Karpas-422 (cell line): ENCODE results near the gene C11orf91. TPM values are rescaled to one million over a fixed set of nuclear protein-coding genes. Genes with fewer than 3 reads are reported as not detected.
"Not testable (repeated sequence)": the region's sequence is repeated elsewhere in the genome, so short reads cannot be mapped to it uniquely, and the experiment has no call there.

Experiments
- DNase-seq: peaks from one replicate; pipeline ENCODE4 v3.0.0-alpha.2; 2015
- H2AFZ ChIP-seq: fragments of 200-600 bp; sonication (generic); 2 replicates; pipeline ENCODE4 v1.6.1; 2014; ENCODE audit warnings: antibody characterized with exemption, low read length, mixed read lengths
- H3K27ac ChIP-seq: fragments of 200-600 bp; sonication (generic); 2 replicates; pipeline ENCODE4 v1.5.1; 2014; ENCODE audit warnings: mild to moderate bottlenecking, low read length, moderate library complexity
- H3K27me3 ChIP-seq: fragments of 200-600 bp; sonication (generic); 2 replicates; pipeline ENCODE4 v1.6.1; 2014; ENCODE audit warnings: low read length, mixed read lengths
- H3K36me3 ChIP-seq: fragments of 200-600 bp; sonication (generic); 2 replicates; pipeline ENCODE4 v1.6.1; 2014; ENCODE audit warnings: low read length, mixed read lengths; ENCODE audit not compliant: insufficient read depth
- H3K4me1 ChIP-seq: fragments of 200-600 bp; sonication (generic); 2 replicates; pipeline ENCODE4 v1.6.1; 2014; ENCODE audit warnings: mild to moderate bottlenecking, low read length, mixed read lengths
- H3K4me2 ChIP-seq: fragments of 200-600 bp; sonication (generic); 2 replicates; pipeline ENCODE4 v1.6.1; 2014; ENCODE audit warnings: low read length, low read depth, mild to moderate bottlenecking; ENCODE audit not compliant: poor library complexity, severe bottlenecking
- H3K4me3 ChIP-seq: fragments of 200-600 bp; sonication (generic); 2 replicates; pipeline ENCODE4 v1.5.1; 2014; ENCODE audit warnings: mild to moderate bottlenecking, antibody characterized with exemption, low read length, mixed read lengths
- H3K79me2 ChIP-seq: fragments of 200-600 bp; sonication (generic); 2 replicates; pipeline ENCODE4 v1.6.1; 2014; ENCODE audit warnings: mild to moderate bottlenecking, low read length, mixed read lengths
- H3K9ac ChIP-seq: fragments of 200-600 bp; sonication (generic); 2 replicates; pipeline ENCODE4 v1.6.0; 2014; ENCODE audit warnings: low read length
- H3K9me2 ChIP-seq: fragments of 200-600 bp; sonication (generic), shearing (Covaris generic); replicated peaks from 2 replicates; pipeline ENCODE4 v1.6.0; 2014; ENCODE audit warnings: mild to moderate bottlenecking, low read length, moderate library complexity; ENCODE audit not compliant: insufficient read depth
- H3K9me3 ChIP-seq: fragments of 300-700, 200-600 bp; sonication (generic); 2 replicates; pipeline ENCODE4 v1.6.1; 2014; ENCODE audit warnings: low read length, mixed read lengths
- H4K20me1 ChIP-seq: fragments of 200-600 bp; sonication (generic); 2 replicates; pipeline ENCODE4 v1.6.1; 2014; ENCODE audit warnings: mild to moderate bottlenecking, antibody characterized with exemption, low read length, low read depth; ENCODE audit not compliant: insufficient read depth
- total RNA-seq: library from RNA; depleted of rRNA; stranded (reverse); fragments of >200 nt; shearing (Covaris generic); gene quantifications from 2 replicates; pipeline ENCODE4 v1.2.3, GENCODE V29; 2014; ENCODE audit warnings: low replicate concordance

The C11orf91 gene
- total RNA-seq, 1 experiment from 2014 or later = not detected

DNA sequence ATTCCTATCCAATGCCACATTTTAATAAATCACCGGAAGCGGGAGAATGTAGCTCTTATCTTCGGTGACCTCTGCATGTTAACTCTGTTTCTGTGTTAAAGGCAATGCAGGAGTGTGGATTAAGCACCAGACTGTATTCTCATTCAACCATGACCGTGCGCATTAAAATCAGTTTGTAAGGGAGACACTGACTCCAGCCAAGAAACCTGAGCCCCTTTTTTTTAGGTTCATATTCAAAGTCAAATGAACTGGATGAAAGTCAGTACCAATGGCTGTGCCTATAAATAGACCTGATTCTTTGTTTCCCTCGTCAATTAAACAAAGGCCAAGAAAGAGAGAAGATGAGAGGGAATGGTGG, 32.2 kb downstream of the C11orf91 start:
- Histone ChIP-seq H2AFZ (no peak overlapping the region), H3K27ac (no peak overlapping the region), H3K79me2 (no peaks in the 10 kb centered on the region), H3K9ac (no peak overlapping the region), H3K4me2 (no peak overlapping the region), H3K9me2 (no peaks in the 10 kb centered on the region), H3K36me3 (no peaks in the 10 kb centered on the region), H4K20me1 (no peaks in the 10 kb centered on the region), H3K4me3 (no peak overlapping the region), H3K4me1 (no peaks in the 10 kb centered on the region), H3K27me3 (no peaks in the 10 kb centered on the region), H3K9me3 (no peaks in the 10 kb centered on the region)
- no peak for DNase-seq

DNA sequence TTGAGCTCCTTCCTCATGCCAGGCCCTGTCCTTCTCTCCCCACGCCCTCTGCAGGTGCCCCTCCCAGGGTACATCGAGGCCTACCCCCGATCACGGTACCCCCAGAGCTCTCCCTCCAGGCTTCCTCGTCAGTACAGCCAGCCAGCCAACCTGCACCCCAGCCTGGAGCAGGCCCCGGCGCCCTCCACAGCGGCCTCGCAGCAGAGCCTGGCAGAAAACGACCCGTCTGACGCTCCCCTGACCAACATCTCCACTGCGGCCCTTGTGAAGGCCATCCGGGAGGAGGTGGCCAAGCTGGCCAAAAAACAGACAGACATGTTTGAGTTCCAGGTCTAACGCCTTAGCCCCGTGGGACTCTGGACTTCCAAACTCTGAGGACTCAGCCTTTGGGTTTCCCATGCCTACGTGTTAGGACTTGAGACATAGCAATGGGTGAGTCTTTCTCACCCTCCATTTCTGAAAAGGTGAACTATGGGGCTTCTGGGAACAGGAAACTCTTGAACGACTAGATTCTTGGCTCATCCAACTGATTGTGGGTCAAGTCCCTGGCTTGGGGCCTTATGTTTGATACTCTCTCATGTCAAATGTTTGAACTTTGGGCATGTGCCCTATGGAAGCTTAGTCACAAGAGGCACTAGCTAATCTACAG, 32.7 kb downstream of the C11orf91 start:
- H3K4me2 ChIP-seq = no peak overlapping the region

DNA sequence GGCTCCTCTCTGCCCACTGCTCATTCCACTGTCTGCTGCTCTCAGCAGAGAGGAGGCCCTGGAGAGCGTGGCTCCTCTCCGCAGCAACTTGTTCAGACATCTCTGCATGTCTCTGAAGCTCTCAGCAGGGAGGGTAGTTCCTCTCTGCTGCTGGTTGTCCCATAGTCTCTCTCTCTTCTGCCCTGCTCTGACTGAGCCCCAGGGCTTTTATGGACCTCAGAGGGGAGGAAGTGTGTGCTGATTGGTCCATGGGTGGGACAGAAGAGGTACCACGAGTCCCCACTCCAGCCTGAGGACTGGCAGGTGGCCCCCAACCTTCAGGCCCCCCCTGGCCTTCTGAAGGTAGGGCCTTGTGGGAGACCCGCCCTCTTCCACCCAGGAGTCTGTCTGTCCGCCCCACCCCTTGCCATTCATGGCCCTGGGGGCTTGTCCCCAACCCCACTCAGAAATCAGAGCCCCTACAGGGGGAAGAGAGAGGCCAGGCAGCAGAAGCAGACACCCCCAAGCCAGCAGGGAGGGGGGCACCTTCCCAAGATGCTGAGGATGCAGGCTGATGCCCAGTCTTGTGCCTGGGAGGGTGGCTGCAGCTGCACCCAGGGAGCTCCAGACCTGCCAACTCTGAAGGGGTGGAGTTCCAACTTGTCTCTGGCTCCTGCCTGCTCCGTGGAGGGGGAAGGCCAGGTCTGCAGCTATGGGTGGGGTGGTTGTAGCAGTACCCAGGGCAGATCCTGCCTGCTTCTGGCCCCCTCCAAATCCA, 35.1 kb downstream of the C11orf91 start:
- Histone ChIP-seq H4K20me1 (no peaks in the 10 kb centered on the region), H3K9me3 (no peaks in the 10 kb centered on the region), H3K79me2 (no peaks in the 10 kb centered on the region), H3K36me3 (no peaks in the 10 kb centered on the region), H2AFZ (no peak overlapping the region), H3K4me3 (no peak overlapping the region), H3K9ac (no peak overlapping the region), H3K27me3 (no peaks in the 10 kb centered on the region), H3K4me2 (no peak overlapping the region), H3K9me2 (no peaks in the 10 kb centered on the region), H3K27ac (no peak overlapping the region), H3K4me1 (no peaks in the 10 kb centered on the region)
- peak; percentile 41 for DNase-seq

More for the DNA sequence above, 32.7 kb downstream of the C11orf91 start:
- no peak for DNase-seq
- Histone ChIP-seq H3K9ac (no peak overlapping the region), H3K4me1 (no peaks in the 10 kb centered on the region), H3K9me2 (no peaks in the 10 kb centered on the region), H3K9me3 (no peaks in the 10 kb centered on the region), H2AFZ (no peak overlapping the region), H3K36me3 (no peaks in the 10 kb centered on the region), H3K27ac (no peak overlapping the region), H3K79me2 (no peaks in the 10 kb centered on the region), H3K4me3 (no peak overlapping the region), H3K27me3 (no peaks in the 10 kb centered on the region), H4K20me1 (no peaks in the 10 kb centered on the region)

DNA sequence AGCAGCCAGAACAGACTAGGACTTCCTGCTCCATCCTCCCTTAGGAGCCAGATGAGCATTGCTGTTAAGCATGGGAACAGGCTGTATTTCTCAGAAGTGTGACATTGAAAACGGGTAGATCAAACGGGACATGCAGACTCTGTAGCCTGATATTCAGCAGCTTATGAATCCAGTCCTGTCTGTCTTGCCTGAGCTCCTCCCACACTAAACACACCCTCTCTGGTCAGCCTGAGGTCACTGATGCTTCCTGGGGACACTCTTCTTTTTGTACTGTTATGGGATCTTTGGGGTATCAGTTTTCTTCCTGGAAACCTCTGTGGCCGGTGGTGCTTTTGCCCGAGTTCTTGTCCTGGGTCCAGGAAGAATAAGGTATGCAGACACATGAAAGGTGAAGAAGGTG, 35.8 kb downstream of the C11orf91 start:
- Histone ChIP-seq H3K9ac (no peak overlapping the region), H3K4me1 (no peaks in the 10 kb centered on the region), H3K9me3 (no peaks in the 10 kb centered on the region), H2AFZ (no peak overlapping the region), H3K9me2 (no peaks in the 10 kb centered on the region), H3K36me3 (no peaks in the 10 kb centered on the region), H3K79me2 (no peaks in the 10 kb centered on the region), H3K4me2 (no peak overlapping the region), H3K27me3 (no peaks in the 10 kb centered on the region), H3K4me3 (no peak overlapping the region), H3K27ac (no peak overlapping the region), H4K20me1 (no peaks in the 10 kb centered on the region)
- DNase-seq = no peak

DNA sequence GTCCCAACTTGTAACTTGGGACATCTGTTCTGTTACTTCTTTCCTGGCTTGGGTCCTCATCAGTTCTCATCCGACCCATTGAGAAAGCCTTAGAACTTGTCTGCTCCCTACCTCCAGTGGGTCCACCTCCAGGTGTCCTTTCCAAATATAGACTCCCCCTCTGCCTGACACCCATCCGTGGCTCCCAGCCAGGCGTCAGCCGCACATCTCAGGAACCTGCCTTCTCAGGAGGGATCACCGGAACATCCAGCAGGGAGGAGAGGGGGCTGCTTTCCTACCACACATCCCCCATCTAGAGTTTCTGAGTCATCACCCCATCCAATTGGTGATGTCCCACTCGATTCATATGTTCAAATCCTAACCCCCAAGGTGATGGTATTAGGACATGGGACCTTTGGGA, 36.5 kb downstream of the C11orf91 start:
- Histone ChIP-seq H3K36me3 (no peaks in the 10 kb centered on the region), H2AFZ (no peak overlapping the region), H3K9me2 (no peaks in the 10 kb centered on the region), H3K9me3 (no peaks in the 10 kb centered on the region), H3K9ac (no peak overlapping the region), H3K4me3 (no peak overlapping the region), H3K79me2 (no peaks in the 10 kb centered on the region), H3K27me3 (no peaks in the 10 kb centered on the region), H3K4me1 (no peaks in the 10 kb centered on the region), H4K20me1 (no peaks in the 10 kb centered on the region), H3K27ac (no peak overlapping the region), H3K4me2 (no peak overlapping the region)
- DNase-seq = no peak

DNA sequence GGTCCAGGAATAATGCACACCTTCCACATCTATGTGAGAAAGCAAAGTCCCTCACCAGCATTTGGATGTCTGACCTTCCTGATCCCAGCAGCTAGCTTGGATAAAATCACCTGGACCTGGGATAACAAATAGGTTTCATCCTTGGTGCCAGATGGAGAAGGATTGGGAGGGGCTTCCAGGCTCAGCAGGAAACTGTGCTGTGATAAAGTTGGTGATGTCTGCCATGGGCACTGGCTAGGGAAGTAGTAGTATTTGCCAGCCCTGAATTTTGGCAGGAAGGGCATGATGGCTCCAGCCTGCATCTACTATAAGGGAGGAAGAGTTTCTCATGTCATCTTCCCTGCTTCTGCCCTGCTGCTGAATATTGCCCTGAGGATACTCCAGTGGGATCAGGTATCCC, 37.5 kb downstream of the C11orf91 start:
- Histone ChIP-seq H2AFZ (no peak overlapping the region), H3K79me2 (no peaks in the 10 kb centered on the region), H3K4me3 (no peak overlapping the region), H3K27ac (no peak overlapping the region), H3K9ac (no peak overlapping the region), H3K4me2 (no peak overlapping the region), H3K36me3 (no peaks in the 10 kb centered on the region), H3K27me3 (no peaks in the 10 kb centered on the region), H4K20me1 (no peaks in the 10 kb centered on the region), H3K4me1 (no peaks in the 10 kb centered on the region), H3K9me3 (no peaks in the 10 kb centered on the region), H3K9me2 (no peaks in the 10 kb centered on the region)
- DNase-seq = no peak

DNA sequence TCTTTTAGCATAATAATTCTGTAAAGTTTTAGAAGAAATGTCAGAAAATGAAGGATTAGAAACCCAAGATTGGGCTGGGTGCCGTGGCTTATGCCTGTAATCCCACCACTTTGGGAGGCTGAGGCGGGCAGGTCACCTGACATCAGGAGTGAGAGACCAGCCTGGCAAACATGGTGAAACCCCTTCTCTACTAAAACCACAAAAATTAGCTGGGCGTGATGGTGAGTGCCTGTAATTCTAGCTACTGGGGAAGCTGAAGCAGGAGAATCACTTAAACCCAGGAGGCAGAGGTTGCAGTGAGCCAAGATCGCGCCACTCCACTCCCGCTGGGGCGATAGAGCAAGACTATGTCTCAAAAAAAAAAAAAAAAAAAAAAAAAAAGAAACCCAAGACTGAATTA, 39.1 kb downstream of the C11orf91 start:
- H3K9me2 ChIP-seq, H3K79me2 ChIP-seq: not testable (repeated sequence)
- peak; percentile 35 for DNase-seq

DNA sequence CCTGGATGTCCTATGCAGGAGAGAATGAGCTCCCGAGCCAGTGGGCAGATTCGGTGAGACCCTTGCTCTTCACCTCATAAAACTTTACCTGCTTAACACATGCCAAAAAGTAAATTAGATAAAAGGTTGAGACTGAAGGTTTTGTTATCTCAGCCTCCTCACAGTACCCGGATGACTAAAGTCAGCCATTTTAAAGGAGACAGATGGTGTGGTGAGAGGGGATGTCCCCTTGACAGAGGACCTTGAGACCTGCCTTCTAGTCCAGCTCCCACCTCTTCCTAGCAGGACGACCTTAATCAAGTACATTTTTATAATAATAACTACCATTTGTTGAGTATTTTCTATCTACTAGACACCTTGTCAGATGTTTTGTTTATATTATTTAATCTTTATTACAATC, 39.7 kb downstream of the C11orf91 start:
- Histone ChIP-seq H4K20me1 (no peaks in the 10 kb centered on the region), H3K4me2 (no peak overlapping the region), H3K27me3 (no peaks in the 10 kb centered on the region), H3K4me3 (no peak overlapping the region), H3K27ac (no peak overlapping the region), H2AFZ (no peak overlapping the region), H3K36me3 (no peaks in the 10 kb centered on the region), H3K4me1 (no peaks in the 10 kb centered on the region), H3K9ac (no peak overlapping the region), H3K9me3 (no peaks in the 10 kb centered on the region), H3K79me2 (no peaks in the 10 kb centered on the region), H3K9me2 (no peaks in the 10 kb centered on the region)
- peak; percentile 4 for DNase-seq

More for the DNA sequence above, 39.1 kb downstream of the C11orf91 start:
- not testable (repeated sequence) for H3K27me3 ChIP-seq, H4K20me1 ChIP-seq, H3K4me1 ChIP-seq, H3K27ac ChIP-seq, H3K4me3 ChIP-seq, H3K36me3 ChIP-seq, H3K9ac ChIP-seq, H3K9me3 ChIP-seq, H3K4me2 ChIP-seq, H2AFZ ChIP-seq
